ENCODE measurements around the gene RAD23B.

- TF ChIP-seq CTCF (IDR thresholded peaks at IDR 0.05 in 2 of 3, conservative IDR thresholded peaks at IDR 0.05 in 1 of 3; ENCODE audit: borderline replicate concordance in 1 of 3, insufficient read depth in 1 of 3, low read depth in 2 of 3, low read length in 2 of 3) (no peak), ATF3 (IDR thresholded peaks at IDR 0.05) (no peak), EZH2 (IDR thresholded peaks at IDR 0.05) (no peak), POLR2AphosphoS5 (IDR thresholded peaks at IDR 0.05; ENCODE audit: low read depth, low read length) (no peak), CEBPB (IDR thresholded peaks at IDR 0.05; ENCODE audit: low read depth) (no peak), MAX (IDR thresholded peaks at IDR 0.05) (no peak)
These were observed 841 bp downstream of the RAD23B start for GRCh38 chr9:107283623-107284616.
